ENCODE results near the gene COL4A6.

COL4A6 gene

GRCh38 chrX:108307132-108308085 lies 130.8 kb downstream of the COL4A6 start:
- TF ChIP-seq POLR2AphosphoS5 (IDR thresholded peaks at IDR 0.05; ENCODE audit: borderline replicate concordance, low read depth, low read length) (no peak), EZH2 (IDR thresholded peaks at IDR 0.05) (no peak), FOXP2 (optimal IDR thresholded peaks at IDR 0.05; ENCODE audit: control extremely low read depth, extremely low read length, insufficient read depth) (no peak)
- Histone ChIP-seq H3K9ac (ENCODE audit: insufficient read length) (no peak overlapping the region), H3K36me3 (ENCODE audit: insufficient read depth, low read length) (no peaks in the 10 kb centered on the region), H3K27ac (no peak overlapping the region), H3K9me3 (ENCODE audit: low read depth, low read length) (no peaks in the 10 kb centered on the region), H3K4me3 (no peak overlapping the region)
- DNase-seq (ENCODE audit: low read depth, low spot score): no peak

- no peak overlapping the region for H3K27ac ChIP-seq
- H3K36me3 ChIP-seq (ENCODE audit: insufficient read depth, low read length): no peaks in the 10 kb centered on the region
- H3K9ac ChIP-seq (ENCODE audit: insufficient read length): no peak overlapping the region
- no peak for DNase-seq (ENCODE audit: low read depth, low spot score)
- TF ChIP-seq POLR2AphosphoS5 (IDR thresholded peaks at IDR 0.05; ENCODE audit: borderline replicate concordance, low read depth, low read length): no peak
- no peak for TF ChIP-seq EZH2 (IDR thresholded peaks at IDR 0.05)
- TF ChIP-seq FOXP2 (optimal IDR thresholded peaks at IDR 0.05; ENCODE audit: control extremely low read depth, extremely low read length, insufficient read depth): no peak
- H3K4me3 ChIP-seq: no peak overlapping the region
- H3K9me3 ChIP-seq (ENCODE audit: low read depth, low read length): no peaks in the 10 kb centered on the region
Observed at GRCh38 chrX:108306086-108306485, 132.1 kb downstream of the COL4A6 start.

DNA sequence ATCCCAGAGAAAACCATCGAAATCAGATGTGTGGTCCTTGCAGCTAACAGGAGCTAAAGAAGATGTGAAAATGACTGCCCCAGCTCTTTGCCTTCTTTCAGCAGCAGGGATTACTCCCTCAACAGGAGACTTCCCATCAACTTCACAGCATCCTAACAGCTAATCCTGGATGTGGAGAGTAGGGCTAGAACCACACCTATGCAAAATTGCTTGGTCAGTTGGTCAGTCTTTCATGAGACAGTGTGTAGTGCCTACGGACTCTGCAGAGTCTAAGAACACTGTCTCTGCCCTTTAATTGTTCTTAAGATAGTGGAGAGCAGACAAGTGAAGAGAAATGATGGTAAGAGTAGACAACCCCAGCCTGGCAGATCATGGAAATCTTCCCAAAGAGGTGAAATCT lies 133.5 kb downstream of the COL4A6 start:
- Histone ChIP-seq H3K9me3 (ENCODE audit: low read depth, low read length) (no peaks in the 10 kb centered on the region), H3K4me3 (no peak overlapping the region), H3K36me3 (ENCODE audit: insufficient read depth, low read length) (no peaks in the 10 kb centered on the region), H3K27ac (no peak overlapping the region), H3K9ac (ENCODE audit: insufficient read length) (no peak overlapping the region)
- no peak for DNase-seq (ENCODE audit: low read depth, low spot score)
- TF ChIP-seq FOXP2 (optimal IDR thresholded peaks at IDR 0.05; ENCODE audit: control extremely low read depth, extremely low read length, insufficient read depth): no peak
- TF ChIP-seq POLR2AphosphoS5 (IDR thresholded peaks at IDR 0.05; ENCODE audit: borderline replicate concordance, low read depth, low read length): no peak
- no peak for TF ChIP-seq EZH2 (IDR thresholded peaks at IDR 0.05)

DNA sequence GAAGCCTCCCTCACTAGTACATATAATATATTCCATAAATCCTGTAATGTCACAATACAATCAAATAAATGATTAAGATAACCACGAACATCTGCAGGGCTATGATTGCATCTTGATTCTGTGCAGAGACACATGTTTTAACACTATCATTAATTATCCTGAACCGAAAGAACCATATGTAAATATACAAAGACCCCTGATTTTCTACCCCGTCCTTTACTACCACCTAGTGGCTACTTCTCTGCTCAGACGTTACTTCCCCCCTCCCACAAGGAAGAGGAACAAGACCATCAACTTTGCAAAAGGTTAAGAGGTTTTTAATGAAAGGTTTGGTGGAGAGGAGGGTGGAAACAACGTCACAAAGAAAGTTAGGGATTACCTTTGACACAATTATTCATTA lies 134.0 kb downstream of the COL4A6 start:
- no peak overlapping the region for H3K4me3 ChIP-seq
- H3K9ac ChIP-seq (ENCODE audit: insufficient read length): no peak overlapping the region
- H3K9me3 ChIP-seq (ENCODE audit: low read depth, low read length): no peaks in the 10 kb centered on the region
- no peak overlapping the region for H3K27ac ChIP-seq
- TF ChIP-seq POLR2AphosphoS5 (IDR thresholded peaks at IDR 0.05; ENCODE audit: borderline replicate concordance, low read depth, low read length): no peak
- no peak for TF ChIP-seq EZH2 (IDR thresholded peaks at IDR 0.05)
- TF ChIP-seq FOXP2 (optimal IDR thresholded peaks at IDR 0.05; ENCODE audit: control extremely low read depth, extremely low read length, insufficient read depth): no peak
- no peaks in the 10 kb centered on the region for H3K36me3 ChIP-seq (ENCODE audit: insufficient read depth, low read length)
- DNase-seq (ENCODE audit: low read depth, low spot score): no peak

DNA sequence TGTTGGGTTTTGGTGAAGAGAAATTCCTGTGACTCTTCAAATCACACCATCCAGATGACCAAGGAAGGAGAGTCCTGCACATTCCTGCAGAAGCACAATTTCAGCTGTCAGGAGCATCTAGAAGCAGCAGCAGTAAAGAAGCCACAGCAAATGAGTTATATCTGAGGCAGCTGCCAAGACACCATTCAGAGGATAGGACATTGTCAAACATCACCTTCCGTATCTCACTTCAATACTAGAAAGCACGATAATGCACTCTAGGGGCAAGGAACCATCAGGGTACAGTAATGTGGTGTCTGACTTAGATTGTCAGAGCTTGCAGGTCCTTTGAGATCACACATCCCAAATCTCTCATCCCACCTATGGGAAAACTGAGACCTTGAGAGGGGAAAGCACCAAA lies 134.5 kb downstream of the COL4A6 start:
- Histone ChIP-seq H3K36me3 (ENCODE audit: insufficient read depth, low read length) (no peaks in the 10 kb centered on the region), H3K27ac (no peak overlapping the region), H3K4me3 (no peak overlapping the region), H3K9ac (ENCODE audit: insufficient read length) (no peak overlapping the region), H3K9me3 (ENCODE audit: low read depth, low read length) (no peaks in the 10 kb centered on the region)
- TF ChIP-seq EZH2 (IDR thresholded peaks at IDR 0.05) (no peak), POLR2AphosphoS5 (IDR thresholded peaks at IDR 0.05; ENCODE audit: borderline replicate concordance, low read depth, low read length) (no peak), FOXP2 (optimal IDR thresholded peaks at IDR 0.05; ENCODE audit: control extremely low read depth, extremely low read length, insufficient read depth) (no peak)
- no peak for DNase-seq (ENCODE audit: low read depth, low spot score)

DNA sequence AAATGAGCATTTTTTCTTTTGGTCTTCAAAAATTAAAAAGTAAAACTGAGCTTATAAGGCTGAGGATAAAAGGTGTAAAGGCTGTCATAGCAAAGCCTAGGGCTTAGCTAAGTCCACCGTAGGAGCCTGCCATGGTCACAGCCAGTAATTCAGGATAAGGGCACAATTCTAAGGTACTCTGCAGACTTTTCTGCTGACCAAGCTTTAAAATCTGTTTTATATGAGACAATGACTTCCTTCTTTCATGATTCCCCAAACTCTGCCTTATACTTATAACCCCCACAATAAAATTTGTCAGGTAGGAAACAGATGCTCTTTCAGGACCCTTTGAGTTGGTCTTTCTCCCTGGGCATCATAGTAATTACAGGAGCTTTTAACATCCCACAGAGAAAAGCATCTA lies 138.5 kb downstream of the COL4A6 start:
- TF ChIP-seq EZH2 (IDR thresholded peaks at IDR 0.05) (no peak), FOXP2 (optimal IDR thresholded peaks at IDR 0.05; ENCODE audit: control extremely low read depth, extremely low read length, insufficient read depth) (no peak), POLR2AphosphoS5 (IDR thresholded peaks at IDR 0.05; ENCODE audit: borderline replicate concordance, low read depth, low read length) (no peak)
- Histone ChIP-seq H3K9ac (ENCODE audit: insufficient read length) (no peak overlapping the region), H3K4me3 (no peak overlapping the region), H3K36me3 (ENCODE audit: insufficient read depth, low read length) (no peaks in the 10 kb centered on the region), H3K9me3 (ENCODE audit: low read depth, low read length) (no peaks in the 10 kb centered on the region), H3K27ac (no peak overlapping the region)
- DNase-seq (ENCODE audit: low read depth, low spot score): no peak

- no peak for DNase-seq (ENCODE audit: low read depth, low spot score)
- TF ChIP-seq FOXP2 (optimal IDR thresholded peaks at IDR 0.05; ENCODE audit: control extremely low read depth, extremely low read length, insufficient read depth) (no peak), EZH2 (IDR thresholded peaks at IDR 0.05) (no peak), POLR2AphosphoS5 (IDR thresholded peaks at IDR 0.05; ENCODE audit: borderline replicate concordance, low read depth, low read length) (no peak)
- H3K9ac ChIP-seq (ENCODE audit: insufficient read length): no peak overlapping the region
- no peak overlapping the region for H3K4me3 ChIP-seq
- H3K36me3 ChIP-seq (ENCODE audit: insufficient read depth, low read length): no peaks in the 10 kb centered on the region
- H3K27ac ChIP-seq: no peak overlapping the region
- H3K9me3 ChIP-seq (ENCODE audit: low read depth, low read length): no peaks in the 10 kb centered on the region
Observed at GRCh38 chrX:108299101-108299591, 139.1 kb downstream of the COL4A6 start.

- no peak overlapping the region for H3K4me3 ChIP-seq
- no peak overlapping the region for H3K9ac ChIP-seq (ENCODE audit: insufficient read length)
- TF ChIP-seq FOXP2 (optimal IDR thresholded peaks at IDR 0.05; ENCODE audit: control extremely low read depth, extremely low read length, insufficient read depth) (no peak), POLR2AphosphoS5 (IDR thresholded peaks at IDR 0.05; ENCODE audit: borderline replicate concordance, low read depth, low read length) (no peak), EZH2 (IDR thresholded peaks at IDR 0.05) (no peak)
- no peak for DNase-seq (ENCODE audit: low read depth, low spot score)
- H3K36me3 ChIP-seq (ENCODE audit: insufficient read depth, low read length): no peaks in the 10 kb centered on the region
- no peaks in the 10 kb centered on the region for H3K9me3 ChIP-seq (ENCODE audit: low read depth, low read length)
- no peak overlapping the region for H3K27ac ChIP-seq
Observed at GRCh38 chrX:108298165-108298602, 140.0 kb downstream of the COL4A6 start.
